Caco-2 (cell line): ENCODE results near the gene MBOAT2. TPM values are rescaled to one million over a fixed set of nuclear protein-coding genes. Genes with fewer than 3 reads are reported as not detected.

ENCODE experiments used
- BruUV-seq: library from RNA; stranded (reverse); fragments of 400-500 nt; replicated peaks from 2 replicates; lab custom pipeline; 2021; lab: Mats Ljungman, UMichigan
- CTCF ChIA-PET: fragments of 300-600 bp; sonication (Branson Sonifier 250); formaldehyde crosslinking; loops from one replicate; lab custom pipeline; 2022; ENCODE audit warnings: antibody characterized with exemption; lab: Charles Lee
- POLR2A ChIA-PET: fragments of 300-600 bp; sonication (Branson Sonifier 250); formaldehyde crosslinking; loops from one replicate; lab custom pipeline; 2022; ENCODE audit warnings: antibody characterized with exemption; lab: Charles Lee
- DNase-seq, 2 experiments: peaks; one replicate each; pipeline versions ENCODE4 v3.0.0 to v3.0.0-alpha.2; 2020 to 2022
- H3K27me3 ChIP-seq: replicated peaks from 2 replicates; pipeline ENCODE4 v1.6.0; 2011; ENCODE audit warnings: low read length; ENCODE audit not compliant: control insufficient read depth, insufficient read depth
- H3K36me3 ChIP-seq: 2 replicates; pipeline ENCODE4 v1.5.1; 2011; ENCODE audit warnings: low read length; ENCODE audit not compliant: control insufficient read depth, insufficient read depth
- H3K4me1 ChIP-seq: fragments of 250-450 bp; sonication (Bioruptor Pico); 2 replicates; pipeline ENCODE4 v1.5.1; 2020; ENCODE audit warnings: mild to moderate bottlenecking
- H3K4me3 ChIP-seq: 2 replicates; pipeline ENCODE4 v1.5.1; 2011; ENCODE audit warnings: low read depth, mild to moderate bottlenecking, control low read depth, low read length
- H3K9me3 ChIP-seq: fragments of 250-450 bp; sonication (Bioruptor Pico); 2 replicates; pipeline ENCODE4 v1.5.1; 2020; ENCODE audit warnings: mild to moderate bottlenecking, moderate library complexity
- H3K27ac Mint-ChIP-seq: one replicate; pipeline ENCODE4 v1.8.0; 2022; ENCODE audit warnings: mixed read lengths; ENCODE audit not compliant: unreplicated experiment
- H3K27me3 Mint-ChIP-seq: one replicate; pipeline ENCODE4 v1.8.0; 2022; ENCODE audit warnings: mixed read lengths; ENCODE audit not compliant: insufficient read depth, unreplicated experiment
- H3K36me3 Mint-ChIP-seq: one replicate; pipeline ENCODE4 v1.8.0; 2022; ENCODE audit warnings: mild to moderate bottlenecking, mixed read lengths; ENCODE audit not compliant: insufficient read depth, unreplicated experiment
- H3K4me1 Mint-ChIP-seq: one replicate; pipeline ENCODE4 v1.8.0; 2022; ENCODE audit warnings: low read depth, mixed read lengths; ENCODE audit not compliant: unreplicated experiment
- H3K4me3 Mint-ChIP-seq: one replicate; pipeline ENCODE4 v1.8.0; 2022; ENCODE audit warnings: mild to moderate bottlenecking, moderate library complexity, mixed read lengths; ENCODE audit not compliant: unreplicated experiment
- H3K9me3 Mint-ChIP-seq: one replicate; pipeline ENCODE4 v1.8.0; 2022; ENCODE audit warnings: mixed read lengths; ENCODE audit not compliant: unreplicated experiment
- intact Hi-C: fragments of 100-400 bp; cut with micrococcal nuclease; formaldehyde crosslinking; loops from one replicate; pipeline ENCODE4 v1.10.0; 2022; ENCODE audit not compliant: unreplicated experiment
- total RNA-seq: library from RNA; stranded (reverse); gene quantifications from 2 replicates; pipeline ENCODE4 v1.2.3, GENCODE V29; 2022
- TF ChIP-seq, protein P1 (sequence below), 2 experiments: fragments of 200-600 bp in 1 of 2; IDR thresholded peaks; 1 replicate in 1 of 2; 2 replicates in 1 of 2; pipeline versions ENCODE4 v1.5.1 to v1.8.0; 2011 to 2022; ENCODE audit warnings: antibody characterized with exemption in 1 of 2, control low read depth in 1 of 2, inconsistent platforms in 1 of 2, low read depth in 1 of 2, low read length in 1 of 2, mild to moderate bottlenecking in 1 of 2, moderate library complexity in 1 of 2; ENCODE audit not compliant: insufficient read depth in 1 of 2, severe bottlenecking in 1 of 2, unreplicated experiment in 1 of 2

The MBOAT2 gene
- total RNA-seq, 1 experiment from 2014 or later = 12.6 TPM

DNA sequence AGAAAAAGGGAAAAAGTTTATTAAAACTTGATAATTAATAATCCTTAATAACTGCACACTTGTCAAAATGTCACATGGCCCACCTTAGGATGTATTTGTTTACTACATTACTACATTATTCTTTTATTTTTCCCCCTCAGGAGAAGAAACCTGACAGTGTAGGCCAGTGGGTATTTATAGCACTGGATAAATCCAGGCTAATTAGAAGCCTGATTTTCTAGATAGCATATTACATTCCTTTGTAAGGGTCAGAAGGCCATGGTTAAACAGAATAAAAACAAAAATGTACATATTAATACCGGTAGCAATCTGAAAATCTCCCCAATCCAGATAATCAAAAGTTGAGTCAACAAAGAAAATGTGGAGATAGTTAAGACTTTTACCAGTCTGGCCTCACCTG is 144.6 kb downstream of the MBOAT2 start:
- Mint-ChIP-seq H3K27me3 (no peaks in the 10 kb centered on the region), H3K36me3 (no peaks in the 10 kb centered on the region), H3K4me1 (no peaks in the 10 kb centered on the region), H3K27ac (no peak overlapping the region), H3K4me3 (no peak overlapping the region), H3K9me3 (no peaks in the 10 kb centered on the region)
- no TSS peak for BruUV-seq
- Histone ChIP-seq H3K9me3 (no peaks in the 10 kb centered on the region), H3K27me3 (no peaks in the 10 kb centered on the region), H3K4me3 (no peak overlapping the region), H3K36me3 (no peaks in the 10 kb centered on the region), H3K4me1 (no peaks in the 10 kb centered on the region)
- CTCF ChIA-PET = no interaction called here
- POLR2A ChIA-PET = no interaction called here
- no peak for DNase-seq
- intact Hi-C loops = no loop called here
- TF ChIP-seq, protein P1, sequence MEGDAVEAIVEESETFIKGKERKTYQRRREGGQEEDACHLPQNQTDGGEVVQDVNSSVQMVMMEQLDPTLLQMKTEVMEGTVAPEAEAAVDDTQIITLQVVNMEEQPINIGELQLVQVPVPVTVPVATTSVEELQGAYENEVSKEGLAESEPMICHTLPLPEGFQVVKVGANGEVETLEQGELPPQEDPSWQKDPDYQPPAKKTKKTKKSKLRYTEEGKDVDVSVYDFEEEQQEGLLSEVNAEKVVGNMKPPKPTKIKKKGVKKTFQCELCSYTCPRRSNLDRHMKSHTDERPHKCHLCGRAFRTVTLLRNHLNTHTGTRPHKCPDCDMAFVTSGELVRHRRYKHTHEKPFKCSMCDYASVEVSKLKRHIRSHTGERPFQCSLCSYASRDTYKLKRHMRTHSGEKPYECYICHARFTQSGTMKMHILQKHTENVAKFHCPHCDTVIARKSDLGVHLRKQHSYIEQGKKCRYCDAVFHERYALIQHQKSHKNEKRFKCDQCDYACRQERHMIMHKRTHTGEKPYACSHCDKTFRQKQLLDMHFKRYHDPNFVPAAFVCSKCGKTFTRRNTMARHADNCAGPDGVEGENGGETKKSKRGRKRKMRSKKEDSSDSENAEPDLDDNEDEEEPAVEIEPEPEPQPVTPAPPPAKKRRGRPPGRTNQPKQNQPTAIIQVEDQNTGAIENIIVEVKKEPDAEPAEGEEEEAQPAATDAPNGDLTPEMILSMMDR (IDR thresholded peaks at IDR 0.05; ENCODE audit: insufficient read depth in 1 of 2, low read depth in 1 of 2, low read length in 1 of 2, severe bottlenecking in 1 of 2, unreplicated experiment in 1 of 2) = no peak

DNA sequence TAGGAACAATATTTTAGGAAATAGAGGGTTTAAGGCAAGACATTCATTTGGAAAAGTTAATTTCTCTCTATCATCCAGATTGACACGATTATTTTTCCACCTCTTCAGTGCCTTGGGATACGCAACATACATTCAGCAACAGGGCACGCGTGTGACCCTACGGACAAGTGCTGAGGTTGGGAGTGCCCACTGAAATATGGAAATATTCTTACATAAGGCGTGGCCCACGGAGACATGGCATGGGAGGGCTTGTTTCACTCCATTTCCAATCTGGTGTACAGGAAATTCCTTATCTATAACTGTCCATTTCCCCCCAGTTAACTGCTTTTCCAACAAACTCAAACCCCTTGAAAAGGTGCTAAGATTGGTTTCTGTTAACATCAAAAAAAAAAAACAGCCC is 145.2 kb downstream of the MBOAT2 start:
- no peak overlapping the region for H3K4me3 Mint-ChIP-seq
- Histone ChIP-seq H3K36me3 (no peaks in the 10 kb centered on the region), H3K4me1 (no peaks in the 10 kb centered on the region), H3K27me3 (no peaks in the 10 kb centered on the region), H3K4me3 (no peak overlapping the region), H3K9me3 (no peaks in the 10 kb centered on the region)
- ChIA-PET CTCF (no interaction called here), POLR2A (no interaction called here)
- DNase-seq = no peak
- no peak overlapping the region for H3K27ac Mint-ChIP-seq
- no peaks in the 10 kb centered on the region for H3K36me3 Mint-ChIP-seq
- no peaks in the 10 kb centered on the region for H3K9me3 Mint-ChIP-seq
- H3K4me1 Mint-ChIP-seq = no peaks in the 10 kb centered on the region
- intact Hi-C loops = no loop called here
- no TSS peak for BruUV-seq
- TF ChIP-seq, protein P1 (IDR thresholded peaks at IDR 0.05; ENCODE audit: insufficient read depth in 1 of 2, low read depth in 1 of 2, low read length in 1 of 2, severe bottlenecking in 1 of 2, unreplicated experiment in 1 of 2) = no peak
- H3K27me3 Mint-ChIP-seq = no peaks in the 10 kb centered on the region

DNA sequence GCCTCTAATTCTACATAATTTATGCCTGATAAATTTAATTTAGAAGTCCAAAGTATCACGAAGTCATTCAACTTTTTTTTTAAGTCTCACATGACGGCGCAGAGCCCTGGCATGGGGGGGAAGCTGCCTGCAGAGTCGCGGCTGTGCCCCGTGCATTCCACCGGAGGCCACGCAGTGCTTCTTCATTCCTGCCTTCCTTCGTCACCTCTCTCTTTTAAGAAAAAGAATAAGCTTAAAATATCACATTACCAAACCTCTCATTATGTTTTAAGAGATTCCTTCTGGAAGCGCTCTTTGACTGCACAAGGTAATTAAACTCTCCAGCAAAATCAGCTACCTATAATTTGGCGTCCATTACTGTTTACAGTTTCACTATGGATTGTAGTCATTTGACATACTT is 145.8 kb downstream of the MBOAT2 start:
- no peak overlapping the region for H3K27ac Mint-ChIP-seq
- H3K36me3 ChIP-seq = no peaks in the 10 kb centered on the region

More for the DNA sequence above, 145.8 kb downstream of the MBOAT2 start:
- intact Hi-C loops = no loop called here
- Mint-ChIP-seq H3K27me3 (no peaks in the 10 kb centered on the region), H3K4me3 (no peak overlapping the region), H3K36me3 (no peaks in the 10 kb centered on the region), H3K9me3 (no peaks in the 10 kb centered on the region), H3K4me1 (no peaks in the 10 kb centered on the region)
- no peaks in the 10 kb centered on the region for H3K27me3 ChIP-seq
- H3K4me3 ChIP-seq = no peak overlapping the region
- ChIA-PET CTCF (no interaction called here), POLR2A (no interaction called here)
- H3K9me3 ChIP-seq = no peaks in the 10 kb centered on the region
- TF ChIP-seq, protein P1 (IDR thresholded peaks at IDR 0.05; ENCODE audit: insufficient read depth in 1 of 2, low read depth in 1 of 2, low read length in 1 of 2, severe bottlenecking in 1 of 2, unreplicated experiment in 1 of 2) = no peak
- no TSS peak for BruUV-seq
- DNase-seq = no peak
- no peaks in the 10 kb centered on the region for H3K4me1 ChIP-seq
